K562 (cell line): ENCODE measurements around the gene SLC46A3. TPM values are rescaled to one million over a fixed set of nuclear protein-coding genes. Genes with fewer than 3 reads are reported as not detected.

Source experiments
- ATAC-seq: fragments of 200-7000 bp; cut with Tn5 transposase; 3 replicates; pipeline ENCODE4 v1.9.1; 2020; ENCODE audit warnings: moderate library complexity
- BruUV-seq: library from RNA; stranded (reverse); fragments of 400-500 nt; replicated peaks from 2 replicates; lab custom pipeline; 2021; lab: Mats Ljungman, UMichigan
- CTCF ChIA-PET: fragments of 300-600 bp; formaldehyde crosslinking; extraction: SDS; loops from one replicate; lab custom pipeline; 2021; ENCODE audit warnings: low intra/inter-chr PET ratio; lab: Yijun Ruan, JAX
- POLR2A ChIA-PET: fragments of 300-600, 350-650 bp; sonication (Branson Sonifier 250); formaldehyde crosslinking; extraction: SDS; loops from one replicate; lab custom pipeline; 2021; ENCODE audit warnings: antibody characterized with exemption, inconsistent platforms; lab: Yijun Ruan, JAX
- DNase-seq, 4 experiments: peaks; one replicate each; pipeline versions ENCODE4 v3.0.0 to v3.0.0-alpha.2; 2011 to 2018; ENCODE audit warnings: low spot score in 3 of 4, mixed read lengths in 3 of 4; ENCODE audit errors: extremely low read depth in 1 of 4
- FAIRE-seq: peaks from 2 replicates; lab custom pipeline; 2011; peaks lifted over from hg19 to GRCh38; lab: Jason Lieb, UNC
- H2AFZ ChIP-seq: 2 replicates; pipeline ENCODE4 v1.6.0; 2011; ENCODE audit warnings: low read depth, low read length, control low read depth, inconsistent platforms
- H3K27ac ChIP-seq: fragments of 200-600 bp; 3 replicates; pipeline ENCODE4 v1.8.0; 2011; ENCODE audit warnings: low read depth, mild to moderate bottlenecking, control low read depth, inconsistent platforms, low read length, moderate library complexity, mixed read lengths; ENCODE audit errors: extremely low read depth
- H3K27me3 ChIP-seq, 2 experiments: fragments of 300-600 bp in 1 of 2; 2 replicates in 1 of 2; 3 replicates in 1 of 2; pipeline versions ENCODE4 v1.6.0 to v1.8.0; 2011; ENCODE audit warnings: inconsistent platforms in 2 of 2, low read length in 2 of 2, mild to moderate bottlenecking in 1 of 2, mixed read lengths in 1 of 2, moderate library complexity in 1 of 2; ENCODE audit not compliant: control insufficient read depth in 2 of 2, insufficient read depth in 2 of 2
- H3K36me3 ChIP-seq: fragments of 300-600 bp; 3 replicates; pipeline ENCODE4 v1.8.0; 2011; ENCODE audit warnings: mild to moderate bottlenecking, low read length, inconsistent platforms; ENCODE audit not compliant: control insufficient read depth, insufficient read depth
- H3K4me1 ChIP-seq, 2 experiments: fragments of 200-600 bp in 1 of 2; replicated peaks in 1 of 2; 2 replicates in 1 of 2; 3 replicates in 1 of 2; pipeline versions ENCODE4 v1.5.1 to v1.8.0; 2011; ENCODE audit warnings: inconsistent platforms in 2 of 2, low read length in 2 of 2, mild to moderate bottlenecking in 1 of 2, mixed read lengths in 1 of 2, moderate library complexity in 1 of 2; ENCODE audit not compliant: control insufficient read depth in 2 of 2, insufficient read depth in 2 of 2
- H3K4me2 ChIP-seq: 2 replicates; pipeline ENCODE4 v1.6.1; 2011; ENCODE audit warnings: low read length, control low read depth, inconsistent platforms, mixed read lengths; ENCODE audit not compliant: insufficient read depth
- H3K4me3 ChIP-seq: fragments of 200-600 bp; sonication (generic), shearing (Covaris generic); 2 replicates; pipeline ENCODE4 v1.5.1; 2016; ENCODE audit warnings: control low read depth, inconsistent platforms
- H3K79me2 ChIP-seq: fragments of 200-600 bp; 3 replicates; pipeline ENCODE4 v1.8.0; 2011; ENCODE audit warnings: low read length, inconsistent platforms; ENCODE audit not compliant: control insufficient read depth, insufficient read depth
- H3K9ac ChIP-seq, 2 experiments: 2 replicates each; pipeline versions ENCODE4 v1.6.0 to v1.6.1; 2011; ENCODE audit warnings: low read depth in 2 of 2, low read length in 2 of 2, control low read depth in 1 of 2, inconsistent platforms in 1 of 2, mild to moderate bottlenecking in 1 of 2, mixed read lengths in 1 of 2; ENCODE audit not compliant: insufficient read depth in 1 of 2
- H3K9me1 ChIP-seq: one replicate; pipeline ENCODE4 v1.6.0; 2011; ENCODE audit warnings: inconsistent platforms, mild to moderate bottlenecking, low read length, moderate library complexity; ENCODE audit not compliant: control insufficient read depth, insufficient read depth
- H3K9me3 ChIP-seq: replicated peaks from 2 replicates; pipeline ENCODE4 v1.5.1; 2011; ENCODE audit warnings: low read depth, low read length, inconsistent platforms; ENCODE audit not compliant: control insufficient read depth, insufficient read depth
- H4K20me1 ChIP-seq: replicated peaks from 2 replicates; pipeline ENCODE4 v1.6.1; 2011; ENCODE audit warnings: low read length, inconsistent platforms, mixed read lengths; ENCODE audit not compliant: control insufficient read depth, insufficient read depth
- CBFA2T3 ChIP-seq: fragments of 450-650 bp; IDR thresholded peaks from 2 replicates; pipeline ENCODE4 v1.6.1; 2017
- CEBPG ChIP-seq, 3 experiments: fragments of 200-800 bp in 1 of 3; sonication (Bioruptor generic) in 1 of 3; sonication (generic) in 1 of 3; formaldehyde crosslinking in 1 of 3; IDR thresholded peaks in 2 of 3; conservative IDR thresholded peaks in 1 of 3; 2 replicates each; pipeline versions ENCODE4 v1.6.1 to v1.8.0; 2016 to 2022; ENCODE audit warnings: missing compliant biosample characterization in 2 of 3, missing genetic modification characterization in 2 of 3, mild to moderate bottlenecking in 1 of 3, missing genetic modification reagents in 1 of 3
- CTBP1 ChIP-seq: fragments of 450-650 bp; IDR thresholded peaks from 2 replicates; pipeline ENCODE4 v1.6.1; 2016; ENCODE audit warnings: borderline replicate concordance
- ELF4 ChIP-seq: fragments of 450-650 bp; formaldehyde crosslinking; IDR thresholded peaks from 2 replicates; pipeline ENCODE4 v1.4.0; 2022; ENCODE audit warnings: missing genetic modification characterization
- FOSL1 ChIP-seq: fragments of 200-800 bp; sonication (Bioruptor generic); conservative IDR thresholded peaks from 2 replicates; pipeline ENCODE4 v1.6.1; 2016; ENCODE audit warnings: missing genetic modification characterization, missing compliant biosample characterization
- KDM4B ChIP-seq, 2 experiments: fragments of 450-650 bp in 1 of 2; sonication (generic) in 1 of 2; IDR thresholded peaks; 2 replicates each; pipeline ENCODE4 v1.6.1; 2016 to 2017; ENCODE audit warnings: borderline replicate concordance in 2 of 2, antibody characterized with exemption in 1 of 2, low read depth in 1 of 2, mild to moderate bottlenecking in 1 of 2
- TGIF2 ChIP-seq: sonication (generic); formaldehyde crosslinking; IDR thresholded peaks from 2 replicates; pipeline ENCODE4 v1.8.1; 2022; ENCODE audit warnings: mild to moderate bottlenecking, missing genetic modification reagents, moderate library complexity
- ZBED1 ChIP-seq: IDR thresholded peaks from 2 replicates; pipeline ENCODE4 v1.6.1; 2014
- WGBS: fragments of 100-300 bp; shearing (Covaris generic); methylation state at CpG from one replicate; pipeline ENCODE4 v1.1.6; 2016; ENCODE audit warnings: low coverage, mixed read lengths; ENCODE audit not compliant: insufficient coverage; ENCODE audit errors: missing lambda C conversion rate; 5-methylcytosine and 5-hydroxymethylcytosine counted together
- in situ Hi-C: fragments of 300-500 bp; cut with MboI; formaldehyde crosslinking; loops from 4 replicates; pipeline ENCODE4 v1.15.0; 2018; ENCODE audit warnings: inconsistent platforms, mixed read lengths
- intact Hi-C: fragments of 100-400 bp; cut with micrococcal nuclease; formaldehyde crosslinking; loops from 2 replicates; pipeline ENCODE4 v1.14.2; 2022
- polyA plus RNA-seq, 8 experiments: library from polyadenylated mRNA; depleted of rRNA in 4 of 8; stranded (reverse) in 5 of 8; unstranded in 3 of 8; fragments of >200 nt; fragmentation: Nextera tagmentation in 2 of 8; fragmentation: Illumina TruSeq in 1 of 8; extraction: Ambion mirVana in 2 of 8; extraction: Trizol in 1 of 8; gene quantifications; 2 replicates each; pipeline versions ENCODE4 v1.2.1 to v1.2.3, GENCODE V29; 2011 to 2014; ENCODE audit warnings: inconsistent platforms in 1 of 8, missing spikeins in 1 of 8
- total RNA-seq, 7 experiments: library from RNA; depleted of rRNA in 6 of 7; stranded (reverse); fragments of >200 nt in 6 of 7; fragmentation: Illumina TruSeq in 2 of 7; extraction: Trizol in 2 of 7; gene quantifications; 2 replicates each; pipeline versions ENCODE4 v1.2.1 to v1.2.3, GENCODE V29; 2011 to 2021; ENCODE audit warnings: low replicate concordance in 1 of 7
- TF ChIP-seq, protein P1 (sequence below): fragments of 250-450 bp; sonication (Bioruptor Pico); IDR thresholded peaks from 2 replicates; pipeline ENCODE4 v1.5.0; 2020; ENCODE audit warnings: mild to moderate bottlenecking, borderline replicate concordance
- TF ChIP-seq, protein P2 (sequence below), 2 experiments: fragments of 450-650 bp; conservative IDR thresholded peaks; 2 replicates each; pipeline ENCODE4 v1.6.1; 2017; ENCODE audit warnings: mild to moderate bottlenecking in 2 of 2, moderate library complexity in 2 of 2

SLC46A3 gene
- total and polyA plus RNA-seq, 9 of the 15 experiments (the other 6 are each of a cell fraction or from before 2014, with no cell fraction given): 0.14 to 1.2 (median 0.51) TPM

DNA sequence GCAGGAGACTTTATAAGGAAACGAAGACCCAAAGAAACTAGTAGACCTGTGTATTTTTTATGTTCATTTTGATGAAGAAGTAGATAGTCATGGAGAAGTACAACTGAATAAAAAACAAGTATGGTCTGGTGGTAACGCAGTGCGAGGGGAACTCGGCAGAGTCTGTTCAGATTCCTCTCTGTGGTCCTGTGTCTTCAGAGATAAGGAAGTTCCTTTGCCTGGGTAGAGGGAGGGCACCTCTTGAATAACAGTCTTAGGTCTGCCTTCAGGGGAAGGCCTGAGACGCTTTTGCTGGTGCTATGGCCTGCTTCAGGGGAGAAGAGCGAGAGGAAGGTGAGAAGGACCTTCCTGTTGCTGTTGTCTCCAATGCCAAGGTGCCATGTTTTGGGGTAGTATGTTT, 25.9 kb upstream of the SLC46A3 start:
- intact Hi-C loops: loop anchor here (5.0 kb wide), 1 partner anchor 53 kb away; no protein-coding TSS in a partner anchor
- no peak overlapping the region for H2AFZ ChIP-seq
- H3K79me2 ChIP-seq: no peaks in the 10 kb centered on the region
- H3K27me3 ChIP-seq: no peaks in the 10 kb centered on the region
- H3K9me3 ChIP-seq: no peaks in the 10 kb centered on the region
- H3K9me1 ChIP-seq: no peaks in the 10 kb centered on the region
- FAIRE-seq (peak; percentile 79), DNase-seq (no peak), ATAC-seq (0 out of 3 replicates have a peak, but pooled peaks have one; percentile 22)
- H3K27ac ChIP-seq: no peak overlapping the region
- H3K36me3 ChIP-seq: no peaks in the 10 kb centered on the region
- no peak overlapping the region for H3K4me2 ChIP-seq
- no peak overlapping the region for H3K9ac ChIP-seq
- TF ChIP-seq, protein P1, sequence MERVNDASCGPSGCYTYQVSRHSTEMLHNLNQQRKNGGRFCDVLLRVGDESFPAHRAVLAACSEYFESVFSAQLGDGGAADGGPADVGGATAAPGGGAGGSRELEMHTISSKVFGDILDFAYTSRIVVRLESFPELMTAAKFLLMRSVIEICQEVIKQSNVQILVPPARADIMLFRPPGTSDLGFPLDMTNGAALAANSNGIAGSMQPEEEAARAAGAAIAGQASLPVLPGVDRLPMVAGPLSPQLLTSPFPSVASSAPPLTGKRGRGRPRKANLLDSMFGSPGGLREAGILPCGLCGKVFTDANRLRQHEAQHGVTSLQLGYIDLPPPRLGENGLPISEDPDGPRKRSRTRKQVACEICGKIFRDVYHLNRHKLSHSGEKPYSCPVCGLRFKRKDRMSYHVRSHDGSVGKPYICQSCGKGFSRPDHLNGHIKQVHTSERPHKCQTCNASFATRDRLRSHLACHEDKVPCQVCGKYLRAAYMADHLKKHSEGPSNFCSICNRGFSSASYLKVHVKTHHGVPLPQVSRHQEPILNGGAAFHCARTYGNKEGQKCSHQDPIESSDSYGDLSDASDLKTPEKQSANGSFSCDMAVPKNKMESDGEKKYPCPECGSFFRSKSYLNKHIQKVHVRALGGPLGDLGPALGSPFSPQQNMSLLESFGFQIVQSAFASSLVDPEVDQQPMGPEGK (CRISPR knock-in tag): no peak
- peak; percentile 36 for TF ChIP-seq CBFA2T3
- TF ChIP-seq, all 486 proteins: peak for 1
- H4K20me1 ChIP-seq: no peaks in the 10 kb centered on the region
- BruUV-seq: no TSS peak
- WGBS: 0% methylated on average over 6 of the region's 6 CpGs
- in situ Hi-C loops: no loop called here
- no peak overlapping the region for H3K4me3 ChIP-seq
- CTCF ChIA-PET: no interaction called here
- H3K4me1 ChIP-seq: no peaks in the 10 kb centered on the region; a peak in 1 of 5 replicates
- POLR2A ChIA-PET: no interaction called here

DNA sequence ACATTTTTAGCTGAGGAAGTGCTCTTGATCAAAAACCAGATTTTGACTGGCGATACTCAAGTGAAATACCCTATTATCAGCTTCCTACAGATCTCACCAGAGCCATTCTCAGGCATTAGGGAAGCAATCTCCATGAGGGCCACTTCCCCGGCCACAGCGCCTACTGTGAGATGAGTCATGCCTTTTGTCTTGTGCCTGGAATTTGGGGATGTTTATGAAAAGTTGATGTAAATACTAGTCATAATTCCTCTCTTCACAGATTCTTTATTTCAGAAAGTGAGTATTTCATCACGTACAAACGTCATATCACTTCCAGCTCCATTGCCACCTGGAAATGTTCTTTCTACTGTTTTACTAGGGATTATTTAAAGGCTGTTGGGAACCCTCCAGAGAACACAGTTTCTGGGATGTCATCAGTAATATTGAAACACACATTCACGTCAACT, 25.3 kb upstream of the SLC46A3 start:
- intact Hi-C loops: loop anchor here (5.0 kb wide), 1 partner anchor 53 kb away; no protein-coding TSS in a partner anchor
- Histone ChIP-seq H3K9me3 (no peaks in the 10 kb centered on the region), H3K4me3 (no peak overlapping the region), H3K79me2 (no peaks in the 10 kb centered on the region), H3K27me3 (no peaks in the 10 kb centered on the region), H3K9ac (no peak overlapping the region), H2AFZ (no peak overlapping the region), H3K27ac (no peak overlapping the region), H3K4me2 (no peak overlapping the region), H4K20me1 (no peaks in the 10 kb centered on the region), H3K36me3 (no peaks in the 10 kb centered on the region), H3K9me1 (no peaks in the 10 kb centered on the region), H3K4me1 (no peaks in the 10 kb centered on the region; a peak in 1 of 5 replicates)
- POLR2A ChIA-PET: interaction anchor here (0.6 kb wide), 1 partner anchor 11 kb away, joined by 3 read pairs; no protein-coding TSS in a partner anchor
- BruUV-seq: no TSS peak
- DNase-seq (peak in 2 of 4 experiments; percentile 9 to 38), FAIRE-seq (peak; percentile 59), ATAC-seq (no peak)
- in situ Hi-C loops: no loop called here
- 0% methylated on average over 6 of the region's 6 CpGs for WGBS
- CTCF ChIA-PET: no interaction called here
- no peak for TF ChIP-seq CEBPG (CRISPR knock-in tag; IDR thresholded peaks at IDR 0.05)
- peak in 1 of 2 experiments; percentile 73; a peak in 2 of 4 replicates for TF ChIP-seq CEBPG (tag; conservative IDR thresholded peaks at IDR 0.05 in 1 of 2, IDR thresholded peaks at IDR 0.05 in 1 of 2)
- TF ChIP-seq FOSL1 (tag): peak; percentile 89
- no peak for TF ChIP-seq KDM4B (IDR thresholded peaks at IDR 0.05; ENCODE audit: borderline replicate concordance in 2 of 2, low read depth in 1 of 2)
- TF ChIP-seq, protein P2, sequence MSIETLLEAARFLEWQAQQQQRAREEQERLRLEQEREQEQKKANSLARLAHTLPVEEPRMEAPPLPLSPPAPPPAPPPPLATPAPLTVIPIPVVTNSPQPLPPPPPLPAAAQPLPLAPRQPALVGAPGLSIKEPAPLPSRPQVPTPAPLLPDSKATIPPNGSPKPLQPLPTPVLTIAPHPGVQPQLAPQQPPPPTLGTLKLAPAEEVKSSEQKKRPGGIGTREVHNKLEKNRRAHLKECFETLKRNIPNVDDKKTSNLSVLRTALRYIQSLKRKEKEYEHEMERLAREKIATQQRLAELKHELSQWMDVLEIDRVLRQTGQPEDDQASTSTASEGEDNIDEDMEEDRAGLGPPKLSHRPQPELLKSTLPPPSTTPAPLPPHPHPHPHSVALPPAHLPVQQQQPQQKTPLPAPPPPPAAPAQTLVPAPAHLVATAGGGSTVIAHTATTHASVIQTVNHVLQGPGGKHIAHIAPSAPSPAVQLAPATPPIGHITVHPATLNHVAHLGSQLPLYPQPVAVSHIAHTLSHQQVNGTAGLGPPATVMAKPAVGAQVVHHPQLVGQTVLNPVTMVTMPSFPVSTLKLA (conservative IDR thresholded peaks at IDR 0.05): 0 out of 4 replicates have a peak, but pooled peaks of 1 of the 2 experiments have one; percentile 25
- no peak for TF ChIP-seq ZBED1
- peak; percentile 52; the same call in 1 of the 2 replicates for TF ChIP-seq CTBP1
- no peak for TF ChIP-seq ELF4
- no peak for TF ChIP-seq TGIF2
